Measurements from ENCODE around the gene GOLT1A.

GOLT1A gene

GRCh38 chr1:204186597-204186996 lies 27.2 kb downstream of the GOLT1A start:
- no peak for TF ChIP-seq JUND (IDR thresholded peaks at IDR 0.05; ENCODE audit: low read depth)
- DNase-seq (ENCODE audit: low read depth in 1 of 2, low spot score in 1 of 2): no peak
- in situ Hi-C loops (cut with HindIII; ENCODE audit: low pct_unique_long_range_greater_than_20kb, low sequenced_read_pairs): no loop called here

- DNase-seq (ENCODE audit: low read depth in 1 of 2, low spot score in 1 of 2): no peak
- in situ Hi-C loops (cut with HindIII; ENCODE audit: low pct_unique_long_range_greater_than_20kb, low sequenced_read_pairs): no loop called here
- no peak for TF ChIP-seq JUND (IDR thresholded peaks at IDR 0.05; ENCODE audit: low read depth)
Measured at GRCh38 chr1:204181116-204181515, 32.7 kb downstream of the GOLT1A start.

GRCh38 chr1:204180133-204180532 lies 33.7 kb downstream of the GOLT1A start:
- no peak for TF ChIP-seq JUND (IDR thresholded peaks at IDR 0.05; ENCODE audit: low read depth)
- no peak for DNase-seq (ENCODE audit: low read depth in 1 of 2, low spot score in 1 of 2)
- in situ Hi-C loops (cut with HindIII; ENCODE audit: low pct_unique_long_range_greater_than_20kb, low sequenced_read_pairs): no loop called here

- no peak for TF ChIP-seq JUND (IDR thresholded peaks at IDR 0.05; ENCODE audit: low read depth)
- DNase-seq (ENCODE audit: low read depth in 1 of 2, low spot score in 1 of 2): no peak
- in situ Hi-C loops (cut with HindIII; ENCODE audit: low pct_unique_long_range_greater_than_20kb, low sequenced_read_pairs): no loop called here
Measured at GRCh38 chr1:204178487-204179281, 35.1 kb downstream of the GOLT1A start.

- in situ Hi-C loops (cut with HindIII; ENCODE audit: low pct_unique_long_range_greater_than_20kb, low sequenced_read_pairs): no loop called here
- no peak for DNase-seq (ENCODE audit: low read depth in 1 of 2, low spot score in 1 of 2)
- TF ChIP-seq JUND (IDR thresholded peaks at IDR 0.05; ENCODE audit: low read depth): no peak
Measured at GRCh38 chr1:204177133-204177532, 36.7 kb downstream of the GOLT1A start.

- TF ChIP-seq JUND (IDR thresholded peaks at IDR 0.05; ENCODE audit: low read depth): no peak
- in situ Hi-C loops (cut with HindIII; ENCODE audit: low pct_unique_long_range_greater_than_20kb, low sequenced_read_pairs): no loop called here
- no peak for DNase-seq (ENCODE audit: low read depth in 1 of 2, low spot score in 1 of 2)
Measured at GRCh38 chr1:204176049-204176448, 37.7 kb downstream of the GOLT1A start.

- no peak for DNase-seq (ENCODE audit: low read depth in 1 of 2, low spot score in 1 of 2)
- no peak for TF ChIP-seq JUND (IDR thresholded peaks at IDR 0.05; ENCODE audit: low read depth)
- in situ Hi-C loops (cut with HindIII; ENCODE audit: low pct_unique_long_range_greater_than_20kb, low sequenced_read_pairs): no loop called here
Measured at GRCh38 chr1:204174958-204175357, 38.8 kb downstream of the GOLT1A start.

- DNase-seq (ENCODE audit: low read depth in 1 of 2, low spot score in 1 of 2): no peak
- in situ Hi-C loops (cut with HindIII; ENCODE audit: low pct_unique_long_range_greater_than_20kb, low sequenced_read_pairs): no loop called here
- TF ChIP-seq JUND (IDR thresholded peaks at IDR 0.05; ENCODE audit: low read depth): no peak
Measured at GRCh38 chr1:204172404-204173029, 41.3 kb downstream of the GOLT1A start.

GRCh38 chr1:204171751-204172178 lies 42.0 kb downstream of the GOLT1A start:
- in situ Hi-C loops (cut with HindIII; ENCODE audit: low pct_unique_long_range_greater_than_20kb, low sequenced_read_pairs): no loop called here
- TF ChIP-seq JUND (IDR thresholded peaks at IDR 0.05; ENCODE audit: low read depth): no peak
- DNase-seq (ENCODE audit: low read depth in 1 of 2, low spot score in 1 of 2): peak in 1 of 2 experiments; percentile 74

- in situ Hi-C loops (cut with HindIII; ENCODE audit: low pct_unique_long_range_greater_than_20kb, low sequenced_read_pairs): no loop called here
- no peak for TF ChIP-seq JUND (IDR thresholded peaks at IDR 0.05; ENCODE audit: low read depth)
- DNase-seq (ENCODE audit: low read depth in 1 of 2, low spot score in 1 of 2): no peak
Measured at GRCh38 chr1:204170494-204171155, 43.2 kb downstream of the GOLT1A start.

- DNase-seq (ENCODE audit: low read depth in 1 of 2, low spot score in 1 of 2): no peak
- in situ Hi-C loops (cut with HindIII; ENCODE audit: low pct_unique_long_range_greater_than_20kb, low sequenced_read_pairs): no loop called here
- no peak for TF ChIP-seq JUND (IDR thresholded peaks at IDR 0.05; ENCODE audit: low read depth)
Measured at GRCh38 chr1:204169858-204170257, 43.9 kb downstream of the GOLT1A start.

- in situ Hi-C loops (cut with HindIII; ENCODE audit: low pct_unique_long_range_greater_than_20kb, low sequenced_read_pairs): no loop called here
- no peak for DNase-seq (ENCODE audit: low read depth in 1 of 2, low spot score in 1 of 2)
- no peak for TF ChIP-seq JUND (IDR thresholded peaks at IDR 0.05; ENCODE audit: low read depth)
Measured at GRCh38 chr1:204167730-204168129, 46.1 kb downstream of the GOLT1A start.

GRCh38 chr1:204166219-204166618 lies 47.6 kb downstream of the GOLT1A start, which contains the start of gene REN:
Gene REN, minus strand, starts transcription at chr1:204166337. Its CDS starts 44 bp downstream, at chr1:204166293.
- in situ Hi-C loops (cut with HindIII; ENCODE audit: low pct_unique_long_range_greater_than_20kb, low sequenced_read_pairs): no loop called here
- TF ChIP-seq JUND (IDR thresholded peaks at IDR 0.05; ENCODE audit: low read depth): no peak
- DNase-seq (ENCODE audit: low read depth in 1 of 2, low spot score in 1 of 2): no peak

Measured in T47D (cell line).